ENCODE results near the gene RAE1.

The RAE1 gene

GRCh38 chr20:57426831-57427230 lies 75.8 kb downstream of the RAE1 start:
- TF ChIP-seq, protein P1, sequence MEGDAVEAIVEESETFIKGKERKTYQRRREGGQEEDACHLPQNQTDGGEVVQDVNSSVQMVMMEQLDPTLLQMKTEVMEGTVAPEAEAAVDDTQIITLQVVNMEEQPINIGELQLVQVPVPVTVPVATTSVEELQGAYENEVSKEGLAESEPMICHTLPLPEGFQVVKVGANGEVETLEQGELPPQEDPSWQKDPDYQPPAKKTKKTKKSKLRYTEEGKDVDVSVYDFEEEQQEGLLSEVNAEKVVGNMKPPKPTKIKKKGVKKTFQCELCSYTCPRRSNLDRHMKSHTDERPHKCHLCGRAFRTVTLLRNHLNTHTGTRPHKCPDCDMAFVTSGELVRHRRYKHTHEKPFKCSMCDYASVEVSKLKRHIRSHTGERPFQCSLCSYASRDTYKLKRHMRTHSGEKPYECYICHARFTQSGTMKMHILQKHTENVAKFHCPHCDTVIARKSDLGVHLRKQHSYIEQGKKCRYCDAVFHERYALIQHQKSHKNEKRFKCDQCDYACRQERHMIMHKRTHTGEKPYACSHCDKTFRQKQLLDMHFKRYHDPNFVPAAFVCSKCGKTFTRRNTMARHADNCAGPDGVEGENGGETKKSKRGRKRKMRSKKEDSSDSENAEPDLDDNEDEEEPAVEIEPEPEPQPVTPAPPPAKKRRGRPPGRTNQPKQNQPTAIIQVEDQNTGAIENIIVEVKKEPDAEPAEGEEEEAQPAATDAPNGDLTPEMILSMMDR (IDR thresholded peaks at IDR 0.05; ENCODE audit: insufficient read depth, low read length, poor library complexity, severe bottlenecking) = no peak
- H3K36me3 ChIP-seq (ENCODE audit: control insufficient read depth, insufficient read depth, low read length) = no peaks in the 10 kb centered on the region
- H3K4me3 ChIP-seq (replicated peaks; ENCODE audit: low read depth, low read length) = no peak overlapping the region
- no peak for DNase-seq (ENCODE audit: extremely low read depth, insufficient read length)
- no peaks in the 10 kb centered on the region for H3K27me3 ChIP-seq (replicated peaks; ENCODE audit: control insufficient read depth, insufficient read depth, low read length)

GRCh38 chr20:57428324-57429158 lies 77.5 kb downstream of the RAE1 start:
- TF ChIP-seq, protein P1 (IDR thresholded peaks at IDR 0.05; ENCODE audit: insufficient read depth, low read length, poor library complexity, severe bottlenecking) = no peak
- Histone ChIP-seq H3K4me3 (replicated peaks; ENCODE audit: low read depth, low read length) (no peak overlapping the region), H3K36me3 (ENCODE audit: control insufficient read depth, insufficient read depth, low read length) (no peaks in the 10 kb centered on the region), H3K27me3 (replicated peaks; ENCODE audit: control insufficient read depth, insufficient read depth, low read length) (no peaks in the 10 kb centered on the region)
- no peak for DNase-seq (ENCODE audit: extremely low read depth, insufficient read length)
